Fibroblast of pulmonary artery (primary cell): ENCODE data around the gene VSNL1.

Experiments
- DNase-seq: peaks from one replicate; pipeline ENCODE4 v3.0.0-alpha.2; 2010; ENCODE audit warnings: low read depth
- H3K4me3 ChIP-seq: replicated peaks from 2 replicates; pipeline ENCODE4 v1.5.1; 2011; ENCODE audit warnings: low read depth, mild to moderate bottlenecking, control low read depth, low read length, moderate library complexity
- CTCF ChIP-seq: IDR thresholded peaks from 2 replicates; pipeline ENCODE4 v1.5.1; 2011; ENCODE audit warnings: mild to moderate bottlenecking, control low read depth, low read length, inconsistent platforms; ENCODE audit errors: missing control alignments

The VSNL1 gene

DNA sequence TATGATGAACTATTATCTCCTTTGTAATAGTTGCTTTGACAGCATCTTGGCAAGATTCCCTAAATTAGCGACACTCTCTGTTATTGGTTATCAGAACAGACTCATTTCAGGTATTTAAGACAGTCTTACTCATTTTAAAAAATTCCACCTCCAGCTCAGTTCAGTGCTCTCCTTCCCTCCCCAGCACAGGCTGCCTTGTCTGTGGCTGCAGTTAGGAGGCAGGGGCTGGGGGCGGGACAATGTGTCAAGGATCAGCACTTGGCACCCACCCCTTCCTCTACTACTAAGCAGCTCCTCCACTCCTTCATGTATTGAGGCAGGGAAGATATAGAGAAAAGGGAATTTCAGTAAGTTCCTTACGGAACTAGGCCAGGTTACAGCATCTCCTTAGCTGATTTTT is 85.0 kb downstream of the VSNL1 start:
- no peak for TF ChIP-seq CTCF

DNA sequence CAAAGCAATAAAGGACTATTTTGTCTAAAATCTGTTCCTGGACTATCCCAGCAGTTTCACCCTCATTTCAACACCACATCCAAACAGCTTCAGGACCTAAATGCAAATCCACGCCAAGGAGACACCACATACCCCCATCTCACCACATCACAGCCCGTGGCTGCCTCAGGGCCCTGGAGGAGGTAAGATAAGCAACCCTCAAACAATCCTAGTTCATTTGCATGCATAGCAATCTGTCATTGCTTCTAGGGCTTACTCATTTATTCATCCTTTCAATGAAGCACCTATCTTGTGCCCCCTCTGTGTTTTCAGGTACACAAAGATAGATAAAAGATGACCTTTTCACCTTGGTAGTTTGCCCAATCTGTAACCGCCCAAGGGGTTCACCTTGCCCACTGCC is 86.5 kb downstream of the VSNL1 start:
- TF ChIP-seq CTCF: no peak
- no peak for DNase-seq
- no peak overlapping the region for H3K4me3 ChIP-seq

More for the DNA sequence above, 85.0 kb downstream of the VSNL1 start:
- H3K4me3 ChIP-seq: no peak overlapping the region
- DNase-seq: no peak

GRCh38 chr2:17627434-17627833 is 86.9 kb downstream of the VSNL1 start:
- peak; percentile 39 for DNase-seq
- H3K4me3 ChIP-seq: no peak overlapping the region
- TF ChIP-seq CTCF: no peak

DNA sequence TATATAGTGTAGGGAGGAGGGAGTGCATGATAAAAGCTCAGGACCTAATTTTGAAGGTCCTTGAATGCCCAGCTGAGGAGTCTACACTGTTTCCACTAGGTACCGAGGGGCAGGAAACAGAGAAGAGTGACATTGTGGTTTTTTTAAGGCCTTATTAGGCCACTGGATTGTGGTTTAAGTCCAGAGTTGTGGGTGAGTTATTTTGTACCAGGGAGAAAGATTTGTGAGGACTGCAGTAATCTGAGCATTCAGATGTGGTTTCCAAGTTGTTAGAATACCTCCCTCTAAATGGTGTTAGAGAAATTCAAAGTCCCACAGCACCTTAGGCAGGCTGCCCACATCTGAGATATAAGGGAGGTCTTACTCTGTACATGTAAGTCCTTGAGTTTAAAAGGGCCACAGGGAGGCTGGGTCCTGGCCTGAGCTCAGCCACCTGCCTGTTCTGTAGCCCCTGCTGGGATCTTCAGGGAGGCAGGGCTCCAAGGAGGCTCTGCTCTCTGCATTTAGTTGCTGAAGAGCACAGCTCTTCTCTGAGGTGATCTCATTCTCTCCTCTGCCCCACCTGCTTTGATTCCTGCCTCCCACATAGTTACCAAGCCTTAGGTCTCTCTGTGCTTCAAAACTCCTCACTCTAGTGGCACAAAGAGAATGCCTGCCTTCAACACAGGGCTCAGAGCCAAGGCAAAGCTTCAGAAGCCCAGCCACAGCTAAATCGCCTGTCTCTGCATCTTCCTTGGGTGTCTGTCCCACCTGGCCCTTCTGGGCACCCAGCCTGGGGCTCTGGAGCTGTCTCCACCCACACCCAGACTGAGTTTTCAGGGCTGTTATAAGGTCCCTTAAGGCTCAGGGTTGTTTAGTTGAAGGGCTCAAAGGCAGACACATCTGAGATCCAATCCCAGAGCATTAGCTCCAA is 88.1 kb downstream of the VSNL1 start:
- TF ChIP-seq CTCF: no peak
- no peak overlapping the region for H3K4me3 ChIP-seq
- DNase-seq: no peak

- no peak for DNase-seq
- TF ChIP-seq CTCF: no peak
- H3K4me3 ChIP-seq: no peak overlapping the region
Measured at GRCh38 chr2:17630089-17630488, 89.6 kb downstream of the VSNL1 start.

DNA sequence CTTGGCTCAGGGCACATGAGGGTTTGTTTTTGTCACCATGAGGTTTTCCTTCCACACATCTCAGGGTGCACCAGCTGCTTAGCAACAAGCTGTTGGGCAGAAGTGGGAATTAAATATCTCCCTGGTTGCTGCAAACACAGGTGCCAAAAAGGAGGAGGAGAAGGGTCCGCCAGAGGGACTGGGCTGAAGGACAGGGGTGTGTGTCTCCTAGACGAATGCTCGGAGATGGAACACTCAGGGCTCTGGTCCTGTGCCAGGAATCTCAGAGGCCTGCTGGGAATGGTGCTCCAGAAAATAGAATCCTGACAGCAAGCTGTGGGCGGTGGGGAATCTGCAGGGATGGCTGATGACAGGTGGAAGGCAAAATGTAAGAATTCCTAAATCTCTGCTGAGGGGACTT is 94.5 kb downstream of the VSNL1 start:
- no peak for TF ChIP-seq CTCF
- no peak for DNase-seq
- no peak overlapping the region for H3K4me3 ChIP-seq

DNA sequence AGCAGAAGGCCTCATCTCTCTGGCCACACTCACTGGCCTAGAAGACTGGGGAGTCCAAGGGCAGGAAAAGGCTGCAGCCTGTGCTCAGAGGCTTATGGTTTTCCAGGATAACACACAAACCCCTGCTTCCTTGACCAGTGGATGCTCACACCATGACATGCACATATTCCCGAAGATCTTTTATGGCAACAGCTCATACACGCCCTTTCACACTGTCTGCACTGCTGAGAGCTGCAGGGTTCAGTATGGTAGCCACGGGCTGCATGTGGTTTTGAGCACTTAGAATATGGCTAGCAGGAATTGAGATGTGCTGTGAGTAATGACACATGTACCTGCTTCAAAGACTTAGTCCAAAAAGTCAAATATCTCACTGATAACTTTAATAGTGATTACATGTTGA is 95.8 kb downstream of the VSNL1 start:
- H3K4me3 ChIP-seq: no peak overlapping the region
- TF ChIP-seq CTCF: no peak
- no peak for DNase-seq
